ENCODE results near the gene MEDAG.

- TF ChIP-seq ZNF610 (tag by site-specific recombination; IDR thresholded peaks at IDR 0.05; ENCODE audit: borderline replicate concordance) (no peak), ZNF324 (tag by site-specific recombination; IDR thresholded peaks at IDR 0.05) (no peak), REST (tag by site-specific recombination; IDR thresholded peaks at IDR 0.05) (no peak), ZNF571 (tag by site-specific recombination; IDR thresholded peaks at IDR 0.05) (no peak), SP7 (tag by site-specific recombination; IDR thresholded peaks at IDR 0.05) (no peak), ZNF274 (IDR thresholded peaks at IDR 0.05; ENCODE audit: low read length) (no peak), ZNF274 (tag by site-specific recombination; IDR thresholded peaks at IDR 0.05; ENCODE audit: borderline replicate concordance) (no peak), ZNF140 (tag by site-specific recombination; IDR thresholded peaks at IDR 0.05) (no peak), ZFP41 (tag by site-specific recombination; IDR thresholded peaks at IDR 0.05; ENCODE audit: borderline replicate concordance) (no peak), SALL2 (tag by site-specific recombination; IDR thresholded peaks at IDR 0.05; ENCODE audit: borderline replicate concordance) (no peak), ZSCAN30 (tag by site-specific recombination; IDR thresholded peaks at IDR 0.05) (no peak)
- TF ChIP-seq, protein P1, sequence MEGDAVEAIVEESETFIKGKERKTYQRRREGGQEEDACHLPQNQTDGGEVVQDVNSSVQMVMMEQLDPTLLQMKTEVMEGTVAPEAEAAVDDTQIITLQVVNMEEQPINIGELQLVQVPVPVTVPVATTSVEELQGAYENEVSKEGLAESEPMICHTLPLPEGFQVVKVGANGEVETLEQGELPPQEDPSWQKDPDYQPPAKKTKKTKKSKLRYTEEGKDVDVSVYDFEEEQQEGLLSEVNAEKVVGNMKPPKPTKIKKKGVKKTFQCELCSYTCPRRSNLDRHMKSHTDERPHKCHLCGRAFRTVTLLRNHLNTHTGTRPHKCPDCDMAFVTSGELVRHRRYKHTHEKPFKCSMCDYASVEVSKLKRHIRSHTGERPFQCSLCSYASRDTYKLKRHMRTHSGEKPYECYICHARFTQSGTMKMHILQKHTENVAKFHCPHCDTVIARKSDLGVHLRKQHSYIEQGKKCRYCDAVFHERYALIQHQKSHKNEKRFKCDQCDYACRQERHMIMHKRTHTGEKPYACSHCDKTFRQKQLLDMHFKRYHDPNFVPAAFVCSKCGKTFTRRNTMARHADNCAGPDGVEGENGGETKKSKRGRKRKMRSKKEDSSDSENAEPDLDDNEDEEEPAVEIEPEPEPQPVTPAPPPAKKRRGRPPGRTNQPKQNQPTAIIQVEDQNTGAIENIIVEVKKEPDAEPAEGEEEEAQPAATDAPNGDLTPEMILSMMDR (tag by site-specific recombination; IDR thresholded peaks at IDR 0.05) = no peak
Observed at GRCh38 chr13:30918662-30919405, 12.8 kb downstream of the MEDAG start.
